GM13977 (cell line): ENCODE measurements around the gene FYB2.

Source experiments
- DNase-seq: peaks from one replicate; pipeline ENCODE4 v3.0.0; 2012; ENCODE audit warnings: low spot score
- CTCF ChIP-seq: IDR thresholded peaks from 2 replicates; pipeline ENCODE4 v1.5.1; 2012; ENCODE audit warnings: mild to moderate bottlenecking, control low read depth; ENCODE audit not compliant: insufficient read depth; ENCODE audit errors: extremely low read depth, missing control alignments
- in situ Hi-C: fragments of 300-500 bp; cut with MboI; formaldehyde crosslinking; loops from one replicate; pipeline ENCODE4 v1.12.0; 2022; ENCODE audit warnings: low sequenced_read_pairs, low pct_unique_long_range_greater_than_20kb, mixed read lengths, inconsistent platforms; ENCODE audit not compliant: unreplicated experiment

FYB2 gene

GRCh38 chr1:56849750-56850149 is 30.5 kb upstream of the FYB2 start:
- TF ChIP-seq CTCF, result no peak
- in situ Hi-C loops, result loop anchor here (25.0 kb wide), 1 partner anchor 1188 kb away; no protein-coding TSS in a partner anchor
- no peak for DNase-seq

- in situ Hi-C loops, result loop anchor here (25.0 kb wide), 1 partner anchor 1192 kb away; no protein-coding TSS in a partner anchor
- no peak for DNase-seq
These were observed 26.1 kb upstream of the FYB2 start for GRCh38 chr1:56845343-56845742.

GRCh38 chr1:56844545-56845136 is 25.4 kb upstream of the FYB2 start:
- no peak for TF ChIP-seq CTCF
- in situ Hi-C loops, result loop anchor here (25.0 kb wide), 1 partner anchor 1193 kb away; no protein-coding TSS in a partner anchor
- DNase-seq, result no peak

More at GRCh38 chr1:56845343-56845742, 26.1 kb upstream of the FYB2 start:
- no peak for TF ChIP-seq CTCF

GRCh38 chr1:56843544-56843943 is 24.3 kb upstream of the FYB2 start:
- TF ChIP-seq CTCF, result no peak

GRCh38 chr1:56838759-56839158 is 19.6 kb upstream of the FYB2 start:
- in situ Hi-C loops, result loop anchor here (25.0 kb wide), 1 partner anchor 1199 kb away; no protein-coding TSS in a partner anchor
- TF ChIP-seq CTCF, result no peak
- no peak for DNase-seq

More at GRCh38 chr1:56843544-56843943, 24.3 kb upstream of the FYB2 start:
- DNase-seq, result no peak
- in situ Hi-C loops, result loop anchor here (25.0 kb wide), 1 partner anchor 1194 kb away; no protein-coding TSS in a partner anchor

- TF ChIP-seq CTCF, result no peak
- DNase-seq, result no peak
- in situ Hi-C loops, result loop anchor here (25.0 kb wide), 1 partner anchor 1200 kb away; no protein-coding TSS in a partner anchor
These were observed 18.2 kb upstream of the FYB2 start for GRCh38 chr1:56837244-56837939.
